GM12878 (cell line): ENCODE results near the gene EYS. TPM values are rescaled to one million over a fixed set of nuclear protein-coding genes. Genes with fewer than 3 reads are reported as not detected.

Experiments
- ATAC-seq: fragments of 200-7000 bp; cut with Tn5 transposase; 3 replicates; pipeline ENCODE4 v1.9.1; 2020; ENCODE audit warnings: mild to moderate bottlenecking, moderate library complexity
- BruUV-seq: library from RNA; stranded (reverse); fragments of 400-500 nt; replicated peaks from 2 replicates; lab custom pipeline; 2021; lab: Mats Ljungman, UMichigan
- CTCF ChIA-PET: fragments of 300-600 bp; sonication (Branson Sonifier 250); formaldehyde crosslinking; extraction: SDS; loops from one replicate; lab custom pipeline; 2021; ENCODE audit warnings: inconsistent platforms; lab: Yijun Ruan, JAX
- POLR2A ChIA-PET: fragments of 350-600 bp; formaldehyde crosslinking; extraction: SDS; loops from one replicate; lab custom pipeline; 2021; ENCODE audit warnings: inconsistent platforms; lab: Charles Lee
- RAD21 ChIA-PET: fragments of 300-600 bp; sonication (Branson Sonifier 250); formaldehyde crosslinking; loops from one replicate; lab custom pipeline; 2023; ENCODE audit warnings: antibody characterized with exemption; ENCODE audit not compliant: unreplicated experiment; lab: Charles Lee
- SMC1A ChIA-PET: fragments of 300-600 bp; sonication (Branson Sonifier 250); formaldehyde crosslinking; loops from one replicate; lab custom pipeline; 2023; ENCODE audit not compliant: unreplicated experiment, uncharacterized antibody; lab: Charles Lee
- DNase-seq: peaks from one replicate; pipeline ENCODE4 v3.0.0-alpha.2; 2011; ENCODE audit warnings: low read depth, low spot score
- FAIRE-seq: peaks from 3 replicates; lab custom pipeline; 2011; peaks lifted over from hg19 to GRCh38; lab: Jason Lieb, UNC
- H2AFZ ChIP-seq: 2 replicates; pipeline ENCODE4 v1.6.0; 2011; ENCODE audit warnings: low read depth, low read length, control low read depth; ENCODE audit not compliant: control insufficient read depth
- H3K27ac ChIP-seq: 2 replicates; pipeline ENCODE4 v1.5.1; 2011; ENCODE audit warnings: control low read depth; ENCODE audit not compliant: control insufficient read depth, insufficient read depth
- H3K27me3 ChIP-seq, 2 experiments: replicated peaks in 1 of 2; 2 replicates each; pipeline versions ENCODE4 v1.6.0 to v1.6.1; 2011; ENCODE audit warnings: low read length in 1 of 2; ENCODE audit not compliant: control insufficient read depth in 2 of 2, insufficient read depth in 2 of 2
- H3K36me3 ChIP-seq, 2 experiments: 2 replicates each; pipeline ENCODE4 v1.5.1; 2011; ENCODE audit warnings: low read length in 1 of 2; ENCODE audit not compliant: control insufficient read depth in 2 of 2, insufficient read depth in 2 of 2
- H3K4me1 ChIP-seq: 2 replicates; pipeline ENCODE4 v1.6.1; 2011; ENCODE audit warnings: mild to moderate bottlenecking, low read length, moderate library complexity, mixed read lengths; ENCODE audit not compliant: control insufficient read depth, insufficient read depth
- H3K4me2 ChIP-seq: 2 replicates; pipeline ENCODE4 v1.6.0; 2011; ENCODE audit warnings: control low read depth; ENCODE audit not compliant: control insufficient read depth, insufficient read depth
- H3K4me3 ChIP-seq: fragments of 200-600 bp; sonication (generic); 2 replicates; pipeline ENCODE4 v1.5.1; 2016
- H3K79me2 ChIP-seq: 2 replicates; pipeline ENCODE4 v1.6.0; 2011; ENCODE audit warnings: low read length; ENCODE audit not compliant: control insufficient read depth, insufficient read depth
- H3K9ac ChIP-seq: 2 replicates; pipeline ENCODE4 v1.8.0; 2011; ENCODE audit warnings: low read length, control low read depth, mixed read lengths; ENCODE audit not compliant: control insufficient read depth, insufficient read depth
- H3K9me3 ChIP-seq: replicated peaks from 3 replicates; pipeline ENCODE4 v1.5.1; 2011; ENCODE audit warnings: mild to moderate bottlenecking, low read length; ENCODE audit not compliant: control insufficient read depth, insufficient read depth
- H4K20me1 ChIP-seq: 2 replicates; pipeline ENCODE4 v1.6.0; 2011; ENCODE audit not compliant: control insufficient read depth, insufficient read depth
- CBX3 ChIP-seq: fragments of 200-600 bp; sonication (generic); IDR thresholded peaks from 2 replicates; pipeline ENCODE4 v1.6.1; 2016; ENCODE audit warnings: low read depth, borderline replicate concordance
- MXI1 ChIP-seq: fragments of 150-350 bp; IDR thresholded peaks from 2 replicates; pipeline ENCODE4 v1.6.1; 2011; ENCODE audit warnings: low read depth, mild to moderate bottlenecking, inconsistent platforms, low read length, improper control_type of control experiment
- NBN ChIP-seq: fragments of 450-650 bp; IDR thresholded peaks from 2 replicates; pipeline ENCODE4 v1.6.1; 2016
- NRF1 ChIP-seq: conservative IDR thresholded peaks from 2 replicates; pipeline ENCODE4 v1.6.1; 2011; ENCODE audit warnings: mild to moderate bottlenecking, low read depth, low read length, improper control_type of control experiment
- SMC3 ChIP-seq: IDR thresholded peaks from 2 replicates; pipeline ENCODE4 v1.6.1; 2011; ENCODE audit warnings: low read length, improper control_type of control experiment, borderline replicate concordance
- TCF7 ChIP-seq: IDR thresholded peaks from 2 replicates; pipeline ENCODE4 v1.6.1; 2014; ENCODE audit warnings: antibody characterized with exemption, borderline replicate concordance
- WGBS: methylation state at CpG from one replicate; pipeline ENCODE4 v1.1.6; 2016; ENCODE audit warnings: low lambda C conversion rate; ENCODE audit not compliant: insufficient replicate concordance, insufficient coverage; ENCODE audit errors: missing lambda C conversion rate; 5-methylcytosine and 5-hydroxymethylcytosine counted together
- in situ Hi-C: fragments of 300-500 bp; cut with MboI; formaldehyde crosslinking; loops from 9 replicates; pipeline ENCODE4 v1.14.3; 2018; ENCODE audit warnings: mixed read lengths
- intact Hi-C: fragments of 100-400 bp; cut with micrococcal nuclease; formaldehyde crosslinking; loops from one replicate; pipeline ENCODE4 v1.14.2; 2022; ENCODE audit not compliant: unreplicated experiment
- polyA plus RNA-seq, 11 experiments: library from polyadenylated mRNA; depleted of rRNA in 4 of 11; unstranded in 6 of 11; stranded (reverse) in 5 of 11; fragments of >200 nt; fragmentation: Nextera tagmentation in 4 of 11; fragmentation: Illumina TruSeq in 1 of 11; extraction: Ambion mirVana in 4 of 11; extraction: Trizol in 1 of 11; gene quantifications; 1 replicate in 1 of 11; 2 replicates in 10 of 11; pipeline versions ENCODE4 v1.2.1 to v1.2.3, GENCODE V29; 2011 to 2016; ENCODE audit warnings: inconsistent platforms in 2 of 11, missing spikeins in 2 of 11, low read depth in 1 of 11
- total RNA-seq, 4 experiments: library from RNA; depleted of rRNA in 3 of 4; stranded (reverse); fragments of >200 nt in 3 of 4; fragmentation: Illumina TruSeq in 1 of 4; extraction: Trizol in 1 of 4; gene quantifications; 2 replicates each; pipeline versions ENCODE4 v1.2.1 to v1.2.3, GENCODE V29; 2013 to 2021
- TF ChIP-seq, protein P1 (sequence below): fragments of 450-650 bp; IDR thresholded peaks from 2 replicates; pipeline ENCODE4 v1.6.1; 2018; ENCODE audit warnings: mild to moderate bottlenecking, low read depth, moderate library complexity; ENCODE audit not compliant: partially characterized antibody
- TF ChIP-seq, protein P2 (sequence below): fragments of 450-650 bp; formaldehyde crosslinking; IDR thresholded peaks from 2 replicates; pipeline ENCODE4 v1.4.0; 2020; ENCODE audit warnings: mild to moderate bottlenecking, moderate library complexity
- TF ChIP-seq, protein P3 (sequence below): IDR thresholded peaks from 2 replicates; pipeline ENCODE4 v1.6.1; 2012; ENCODE audit warnings: low read depth, low read length, improper control_type of control experiment
- TF ChIP-seq, protein P4 (sequence below): fragments of 450-650 bp; IDR thresholded peaks from 2 replicates; pipeline ENCODE4 v1.6.1; 2016; ENCODE audit warnings: mild to moderate bottlenecking, moderate library complexity, borderline replicate concordance
- TF ChIP-seq, protein P5 (sequence below): IDR thresholded peaks from 2 replicates; pipeline ENCODE4 v1.6.1; 2011; ENCODE audit warnings: low read depth, low read length, improper control_type of control experiment, borderline replicate concordance

EYS gene
- total and polyA plus RNA-seq, 10 of the 15 experiments (the other 5 are each of a cell fraction or from before 2014, with no cell fraction given) = under 0.01 to 0.14 (median 0.02) TPM; not detected in 1

DNA sequence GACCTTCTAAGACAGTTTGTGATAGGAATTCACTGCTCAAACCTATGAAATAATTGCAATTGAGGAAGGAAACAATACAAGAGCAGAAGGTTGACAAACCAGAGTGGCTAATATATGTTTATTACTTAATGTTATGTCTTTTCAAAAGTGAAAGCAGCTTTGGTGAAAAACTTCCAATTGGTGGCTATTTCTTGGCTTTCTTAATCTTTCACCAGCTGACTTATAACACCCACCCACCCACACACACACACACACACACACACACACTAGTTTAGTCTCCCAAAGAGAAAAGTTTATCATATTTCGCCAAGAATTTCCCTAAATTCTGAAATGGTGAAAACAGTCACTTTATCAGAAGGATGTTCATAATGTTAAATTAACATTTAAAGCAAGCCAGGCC is 583.5 kb downstream of the EYS start:
- no TSS peak for BruUV-seq
- Histone ChIP-seq H3K36me3 (no peaks in the 10 kb centered on the region), H3K79me2 (no peaks in the 10 kb centered on the region), H4K20me1 (no peaks in the 10 kb centered on the region), H3K4me2 (no peak overlapping the region), H3K4me1 (no peaks in the 10 kb centered on the region), H3K9ac (no peak overlapping the region), H3K27ac (no peak overlapping the region), H3K9me3 (no peaks in the 10 kb centered on the region), H3K27me3 (no peaks in the 10 kb centered on the region), H3K4me3 (no peak overlapping the region), H2AFZ (no peak overlapping the region)
- intact Hi-C loops (no loop called here), in situ Hi-C loops (no loop called here)
- ChIA-PET POLR2A (no interaction called here), CTCF (no interaction called here), SMC1A (interaction anchor here (1.3 to 1.6 kb wide), 2 partner anchors 12 to 16 kb away, joined by 3 read pairs; no protein-coding TSS in a partner anchor), RAD21 (interaction anchor here (0.9 kb wide), 1 partner anchor 16 kb away, joined by 3 read pairs; no protein-coding TSS in a partner anchor)
- no peak for FAIRE-seq
- no peak for ATAC-seq
- WGBS = 0% methylated on average over 1 of the region's 1 CpG
- DNase-seq = no peak
- TF ChIP-seq, protein P1, sequence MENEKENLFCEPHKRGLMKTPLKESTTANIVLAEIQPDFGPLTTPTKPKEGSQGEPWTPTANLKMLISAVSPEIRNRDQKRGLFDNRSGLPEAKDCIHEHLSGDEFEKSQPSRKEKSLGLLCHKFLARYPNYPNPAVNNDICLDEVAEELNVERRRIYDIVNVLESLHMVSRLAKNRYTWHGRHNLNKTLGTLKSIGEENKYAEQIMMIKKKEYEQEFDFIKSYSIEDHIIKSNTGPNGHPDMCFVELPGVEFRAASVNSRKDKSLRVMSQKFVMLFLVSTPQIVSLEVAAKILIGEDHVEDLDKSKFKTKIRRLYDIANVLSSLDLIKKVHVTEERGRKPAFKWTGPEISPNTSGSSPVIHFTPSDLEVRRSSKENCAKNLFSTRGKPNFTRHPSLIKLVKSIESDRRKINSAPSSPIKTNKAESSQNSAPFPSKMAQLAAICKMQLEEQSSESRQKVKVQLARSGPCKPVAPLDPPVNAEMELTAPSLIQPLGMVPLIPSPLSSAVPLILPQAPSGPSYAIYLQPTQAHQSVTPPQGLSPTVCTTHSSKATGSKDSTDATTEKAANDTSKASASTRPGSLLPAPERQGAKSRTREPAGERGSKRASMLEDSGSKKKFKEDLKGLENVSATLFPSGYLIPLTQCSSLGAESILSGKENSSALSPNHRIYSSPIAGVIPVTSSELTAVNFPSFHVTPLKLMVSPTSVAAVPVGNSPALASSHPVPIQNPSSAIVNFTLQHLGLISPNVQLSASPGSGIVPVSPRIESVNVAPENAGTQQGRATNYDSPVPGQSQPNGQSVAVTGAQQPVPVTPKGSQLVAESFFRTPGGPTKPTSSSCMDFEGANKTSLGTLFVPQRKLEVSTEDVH = no peak
- no peak for TF ChIP-seq NRF1
- TF ChIP-seq NBN = no peak
- TF ChIP-seq CBX3 = no peak
- TF ChIP-seq TCF7 = no peak
- TF ChIP-seq, protein P2, sequence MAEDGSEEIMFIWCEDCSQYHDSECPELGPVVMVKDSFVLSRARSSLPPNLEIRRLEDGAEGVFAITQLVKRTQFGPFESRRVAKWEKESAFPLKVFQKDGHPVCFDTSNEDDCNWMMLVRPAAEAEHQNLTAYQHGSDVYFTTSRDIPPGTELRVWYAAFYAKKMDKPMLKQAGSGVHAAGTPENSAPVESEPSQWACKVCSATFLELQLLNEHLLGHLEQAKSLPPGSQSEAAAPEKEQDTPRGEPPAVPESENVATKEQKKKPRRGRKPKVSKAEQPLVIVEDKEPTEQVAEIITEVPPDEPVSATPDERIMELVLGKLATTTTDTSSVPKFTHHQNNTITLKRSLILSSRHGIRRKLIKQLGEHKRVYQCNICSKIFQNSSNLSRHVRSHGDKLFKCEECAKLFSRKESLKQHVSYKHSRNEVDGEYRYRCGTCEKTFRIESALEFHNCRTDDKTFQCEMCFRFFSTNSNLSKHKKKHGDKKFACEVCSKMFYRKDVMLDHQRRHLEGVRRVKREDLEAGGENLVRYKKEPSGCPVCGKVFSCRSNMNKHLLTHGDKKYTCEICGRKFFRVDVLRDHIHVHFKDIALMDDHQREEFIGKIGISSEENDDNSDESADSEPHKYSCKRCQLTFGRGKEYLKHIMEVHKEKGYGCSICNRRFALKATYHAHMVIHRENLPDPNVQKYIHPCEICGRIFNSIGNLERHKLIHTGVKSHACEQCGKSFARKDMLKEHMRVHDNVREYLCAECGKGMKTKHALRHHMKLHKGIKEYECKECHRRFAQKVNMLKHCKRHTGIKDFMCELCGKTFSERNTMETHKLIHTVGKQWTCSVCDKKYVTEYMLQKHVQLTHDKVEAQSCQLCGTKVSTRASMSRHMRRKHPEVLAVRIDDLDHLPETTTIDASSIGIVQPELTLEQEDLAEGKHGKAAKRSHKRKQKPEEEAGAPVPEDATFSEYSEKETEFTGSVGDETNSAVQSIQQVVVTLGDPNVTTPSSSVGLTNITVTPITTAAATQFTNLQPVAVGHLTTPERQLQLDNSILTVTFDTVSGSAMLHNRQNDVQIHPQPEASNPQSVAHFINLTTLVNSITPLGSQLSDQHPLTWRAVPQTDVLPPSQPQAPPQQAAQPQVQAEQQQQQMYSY (CRISPR knock-in tag) = no peak
- TF ChIP-seq, protein P3, sequence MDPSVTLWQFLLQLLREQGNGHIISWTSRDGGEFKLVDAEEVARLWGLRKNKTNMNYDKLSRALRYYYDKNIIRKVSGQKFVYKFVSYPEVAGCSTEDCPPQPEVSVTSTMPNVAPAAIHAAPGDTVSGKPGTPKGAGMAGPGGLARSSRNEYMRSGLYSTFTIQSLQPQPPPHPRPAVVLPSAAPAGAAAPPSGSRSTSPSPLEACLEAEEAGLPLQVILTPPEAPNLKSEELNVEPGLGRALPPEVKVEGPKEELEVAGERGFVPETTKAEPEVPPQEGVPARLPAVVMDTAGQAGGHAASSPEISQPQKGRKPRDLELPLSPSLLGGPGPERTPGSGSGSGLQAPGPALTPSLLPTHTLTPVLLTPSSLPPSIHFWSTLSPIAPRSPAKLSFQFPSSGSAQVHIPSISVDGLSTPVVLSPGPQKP = no peak
- TF ChIP-seq SMC3 = no peak
- TF ChIP-seq MXI1 = no peak
- TF ChIP-seq, protein P4, sequence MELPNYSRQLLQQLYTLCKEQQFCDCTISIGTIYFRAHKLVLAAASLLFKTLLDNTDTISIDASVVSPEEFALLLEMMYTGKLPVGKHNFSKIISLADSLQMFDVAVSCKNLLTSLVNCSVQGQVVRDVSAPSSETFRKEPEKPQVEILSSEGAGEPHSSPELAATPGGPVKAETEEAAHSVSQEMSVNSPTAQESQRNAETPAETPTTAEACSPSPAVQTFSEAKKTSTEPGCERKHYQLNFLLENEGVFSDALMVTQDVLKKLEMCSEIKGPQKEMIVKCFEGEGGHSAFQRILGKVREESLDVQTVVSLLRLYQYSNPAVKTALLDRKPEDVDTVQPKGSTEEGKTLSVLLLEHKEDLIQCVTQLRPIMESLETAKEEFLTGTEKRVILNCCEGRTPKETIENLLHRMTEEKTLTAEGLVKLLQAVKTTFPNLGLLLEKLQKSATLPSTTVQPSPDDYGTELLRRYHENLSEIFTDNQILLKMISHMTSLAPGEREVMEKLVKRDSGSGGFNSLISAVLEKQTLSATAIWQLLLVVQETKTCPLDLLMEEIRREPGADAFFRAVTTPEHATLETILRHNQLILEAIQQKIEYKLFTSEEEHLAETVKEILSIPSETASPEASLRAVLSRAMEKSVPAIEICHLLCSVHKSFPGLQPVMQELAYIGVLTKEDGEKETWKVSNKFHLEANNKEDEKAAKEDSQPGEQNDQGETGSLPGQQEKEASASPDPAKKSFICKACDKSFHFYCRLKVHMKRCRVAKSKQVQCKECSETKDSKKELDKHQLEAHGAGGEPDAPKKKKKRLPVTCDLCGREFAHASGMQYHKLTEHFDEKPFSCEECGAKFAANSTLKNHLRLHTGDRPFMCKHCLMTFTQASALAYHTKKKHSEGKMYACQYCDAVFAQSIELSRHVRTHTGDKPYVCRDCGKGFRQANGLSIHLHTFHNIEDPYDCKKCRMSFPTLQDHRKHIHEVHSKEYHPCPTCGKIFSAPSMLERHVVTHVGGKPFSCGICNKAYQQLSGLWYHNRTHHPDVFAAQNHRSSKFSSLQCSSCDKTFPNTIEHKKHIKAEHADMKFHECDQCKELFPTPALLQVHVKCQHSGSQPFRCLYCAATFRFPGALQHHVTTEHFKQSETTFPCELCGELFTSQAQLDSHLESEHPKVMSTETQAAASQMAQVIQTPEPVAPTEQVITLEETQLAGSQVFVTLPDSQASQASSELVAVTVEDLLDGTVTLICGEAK = no peak
- TF ChIP-seq, protein P5, sequence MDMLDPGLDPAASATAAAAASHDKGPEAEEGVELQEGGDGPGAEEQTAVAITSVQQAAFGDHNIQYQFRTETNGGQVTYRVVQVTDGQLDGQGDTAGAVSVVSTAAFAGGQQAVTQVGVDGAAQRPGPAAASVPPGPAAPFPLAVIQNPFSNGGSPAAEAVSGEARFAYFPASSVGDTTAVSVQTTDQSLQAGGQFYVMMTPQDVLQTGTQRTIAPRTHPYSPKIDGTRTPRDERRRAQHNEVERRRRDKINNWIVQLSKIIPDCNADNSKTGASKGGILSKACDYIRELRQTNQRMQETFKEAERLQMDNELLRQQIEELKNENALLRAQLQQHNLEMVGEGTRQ = no peak
